GM19351 (cell line): ENCODE measurements around the gene CCDC152.

Source experiments
- ATAC-seq: cut with Tn5 transposase; IDR thresholded peaks from one replicate; pipeline ENCODE4 v1.9.1; 2021; ENCODE audit warnings: mild to moderate bottlenecking, moderate library complexity; ENCODE audit not compliant: unreplicated experiment

CCDC152 gene

DNA sequence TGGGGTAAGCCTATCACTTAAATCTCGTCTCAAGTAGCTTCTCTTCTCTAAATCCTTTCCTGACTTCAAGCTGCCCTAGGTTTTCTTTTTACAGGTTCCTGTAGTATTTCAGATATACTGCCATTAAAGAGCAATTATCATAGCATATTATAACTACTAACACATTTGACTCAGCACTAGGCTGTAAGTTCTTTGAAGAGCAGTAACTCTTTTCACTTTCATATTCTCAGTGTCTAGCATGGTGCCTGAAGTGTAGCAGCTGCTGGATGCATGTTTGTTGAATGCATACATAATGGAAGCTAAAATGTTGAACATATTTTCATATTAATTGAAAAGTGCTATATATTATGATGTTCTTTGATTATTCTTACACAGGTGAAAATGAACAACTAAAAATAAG, 22.5 kb downstream of the CCDC152 start:
- ATAC-seq: peak; percentile 89

DNA sequence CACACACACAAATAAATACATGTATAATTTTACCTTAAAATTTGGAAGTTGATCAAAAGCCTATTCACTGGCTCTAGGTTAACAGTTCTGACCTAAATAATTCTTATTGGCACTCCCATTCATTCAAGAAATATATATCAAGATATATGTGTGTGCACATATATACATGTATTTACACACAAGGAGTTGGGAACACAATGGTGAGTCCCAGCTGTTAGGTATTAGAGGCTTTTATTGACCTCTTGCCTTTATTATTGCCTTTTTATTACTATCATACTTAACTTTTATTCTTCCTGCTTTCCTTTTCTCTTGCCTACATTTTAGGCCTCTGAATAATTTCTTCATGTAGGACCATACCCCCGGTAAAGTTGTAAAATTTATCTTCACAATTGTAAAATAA, 25.0 kb downstream of the CCDC152 start:
- no peak for ATAC-seq

DNA sequence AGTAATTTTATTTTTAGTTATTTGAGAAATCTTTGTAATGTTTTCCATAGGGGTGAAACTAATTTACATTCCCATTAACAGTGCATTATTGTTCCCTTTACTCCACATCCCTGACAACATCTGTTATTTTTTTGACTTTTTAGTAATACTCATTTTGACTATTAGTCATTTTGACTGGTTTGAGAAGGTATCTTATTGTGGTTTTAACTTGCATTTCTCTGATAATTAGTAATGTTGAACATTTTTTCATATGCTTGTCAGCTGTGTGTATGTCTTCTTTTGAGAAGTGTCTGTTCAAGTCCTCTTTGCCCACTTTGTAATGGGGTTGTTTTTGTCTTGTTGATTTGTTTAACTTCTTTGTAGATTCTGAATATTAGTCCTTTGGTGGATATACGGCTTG, 27.5 kb downstream of the CCDC152 start:
- no peak for ATAC-seq

DNA sequence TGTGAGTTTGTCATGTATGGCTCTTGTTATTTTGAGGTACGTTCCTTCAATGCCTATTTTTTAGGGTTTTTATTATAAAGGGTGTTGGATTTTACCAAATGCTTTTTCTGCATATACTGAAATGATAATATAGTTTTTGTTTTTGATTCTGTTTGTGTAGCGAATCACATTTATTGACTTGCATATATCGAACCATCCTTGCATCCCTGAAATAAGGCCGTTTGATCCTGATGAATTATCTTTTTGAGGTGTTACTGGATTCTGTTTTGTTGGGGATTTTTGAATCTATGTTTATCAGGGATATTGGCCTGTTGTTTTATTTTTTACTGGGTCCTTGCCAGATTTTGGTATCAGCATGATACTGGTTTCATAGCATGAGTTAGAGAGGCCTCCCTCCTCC, 29.1 kb downstream of the CCDC152 start:
- no peak for ATAC-seq

DNA sequence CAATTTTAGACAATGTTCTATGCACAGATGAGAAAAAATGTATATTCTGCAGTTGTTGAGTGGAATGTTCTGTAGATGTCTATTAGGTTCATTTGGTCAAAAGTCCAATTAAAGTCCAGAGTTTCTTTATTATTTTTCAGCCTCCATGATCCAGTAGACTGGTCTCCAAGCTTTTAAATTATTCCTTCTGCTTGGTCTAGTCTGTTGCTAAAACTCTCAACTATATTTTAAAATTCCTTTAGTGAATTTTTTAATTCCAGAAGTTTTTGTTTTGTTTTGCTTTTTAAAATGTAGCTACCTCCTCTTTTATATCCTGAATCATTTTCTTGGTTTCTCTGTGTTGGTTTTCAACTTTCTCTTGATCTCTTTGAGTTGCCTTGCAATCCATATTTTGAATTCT, 30.5 kb downstream of the CCDC152 start:
- ATAC-seq: no peak

DNA sequence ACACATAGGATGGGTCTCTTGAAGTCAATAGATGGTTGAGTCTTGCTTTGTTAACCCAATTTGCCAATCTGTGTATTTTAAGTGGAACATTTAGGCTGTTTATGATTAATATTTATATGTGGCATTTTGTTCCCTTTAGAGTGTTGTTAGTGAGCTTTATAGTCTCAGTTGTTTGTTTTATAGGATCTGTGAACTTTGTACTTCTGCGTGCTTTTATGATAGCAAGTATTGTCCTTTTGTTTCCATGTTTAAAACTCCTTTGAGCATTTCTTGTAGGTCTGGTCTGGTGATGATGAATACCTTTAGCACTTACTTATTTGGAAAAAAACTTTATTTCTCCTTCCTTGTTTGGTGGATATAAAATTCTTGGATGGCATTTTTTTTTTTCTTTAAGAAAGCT, 31.2 kb downstream of the CCDC152 start:
- no peak for ATAC-seq

DNA sequence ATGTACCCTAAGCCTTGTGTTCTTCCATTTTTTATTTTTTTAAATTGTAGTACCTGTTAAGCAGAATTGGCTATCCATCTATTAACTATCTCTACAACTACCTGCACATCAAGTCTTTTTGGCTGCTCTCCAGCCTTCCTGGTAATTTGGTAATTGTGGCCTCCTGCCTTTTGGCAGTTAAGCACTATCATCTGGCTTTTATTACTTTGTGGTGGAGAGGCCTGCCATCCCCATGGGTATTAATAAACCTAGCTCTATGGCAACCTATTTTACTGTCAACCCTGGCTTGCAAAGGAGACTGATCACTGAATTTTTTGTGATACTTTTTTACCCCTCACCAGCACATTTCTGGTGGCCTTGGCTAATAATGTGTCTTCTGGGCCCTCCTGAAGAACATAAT, 34.5 kb downstream of the CCDC152 start:
- no peak for ATAC-seq

DNA sequence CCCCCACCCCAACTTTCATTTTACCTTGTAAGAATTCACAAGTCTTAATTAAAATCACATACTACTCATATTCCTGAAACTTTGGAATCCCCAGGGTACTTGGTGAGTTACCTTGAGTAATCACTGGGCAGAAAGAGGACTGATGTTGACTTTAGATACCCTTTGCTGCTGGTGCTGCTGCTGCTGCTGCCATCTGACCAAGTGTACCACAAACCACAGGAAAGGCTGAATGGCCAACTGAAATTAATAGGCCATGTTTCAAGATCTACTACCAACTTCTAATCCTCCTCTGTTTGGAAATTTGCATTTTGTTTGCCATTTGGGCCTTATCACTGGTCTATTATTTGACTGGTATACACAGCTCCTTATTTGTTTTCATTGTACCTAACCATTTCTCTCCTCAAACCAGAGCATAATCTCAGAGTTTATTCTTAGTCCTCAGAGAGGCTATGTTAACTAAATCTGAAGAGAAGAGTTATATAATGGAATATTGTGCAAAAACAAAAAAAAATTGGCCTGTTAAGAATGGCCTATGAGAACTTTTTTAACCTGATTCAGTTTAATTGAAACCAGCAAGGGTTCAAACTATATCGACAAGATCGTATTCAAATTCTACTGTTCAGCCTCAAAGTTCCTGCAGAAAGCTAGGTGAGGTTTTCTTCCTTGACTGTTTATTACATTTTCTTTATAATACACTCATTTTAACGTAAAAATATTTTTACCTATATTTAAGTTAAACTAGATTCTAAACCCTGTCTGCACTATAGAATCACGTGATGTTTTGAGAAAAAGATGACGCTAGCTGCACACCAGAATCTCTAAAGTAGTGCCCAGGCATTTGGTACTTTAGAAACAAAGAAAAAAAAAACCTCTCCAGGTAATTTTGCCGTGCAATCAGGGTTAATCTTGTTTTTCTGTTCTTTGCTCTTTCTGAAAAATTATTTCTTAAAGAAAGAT, 41.9 kb downstream of the CCDC152 start:
- ATAC-seq: no peak

DNA sequence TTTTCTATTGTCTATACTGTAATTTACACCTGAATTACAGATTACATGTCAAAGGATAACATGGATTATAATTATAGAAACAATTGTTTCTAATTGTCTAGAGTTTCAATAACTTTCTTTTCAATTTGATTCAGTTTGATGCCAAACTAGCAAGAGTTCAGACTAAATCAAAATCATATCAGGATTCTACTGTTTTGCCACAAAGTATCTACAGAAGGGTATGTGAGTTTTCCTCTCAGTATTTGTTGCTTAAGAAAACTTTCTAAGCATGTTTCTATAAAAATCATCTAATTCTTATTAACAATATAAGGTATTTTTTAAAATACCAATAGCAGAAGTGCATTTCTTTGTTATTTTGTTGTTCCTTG, 42.6 kb downstream of the CCDC152 start:
- ATAC-seq: no peak

DNA sequence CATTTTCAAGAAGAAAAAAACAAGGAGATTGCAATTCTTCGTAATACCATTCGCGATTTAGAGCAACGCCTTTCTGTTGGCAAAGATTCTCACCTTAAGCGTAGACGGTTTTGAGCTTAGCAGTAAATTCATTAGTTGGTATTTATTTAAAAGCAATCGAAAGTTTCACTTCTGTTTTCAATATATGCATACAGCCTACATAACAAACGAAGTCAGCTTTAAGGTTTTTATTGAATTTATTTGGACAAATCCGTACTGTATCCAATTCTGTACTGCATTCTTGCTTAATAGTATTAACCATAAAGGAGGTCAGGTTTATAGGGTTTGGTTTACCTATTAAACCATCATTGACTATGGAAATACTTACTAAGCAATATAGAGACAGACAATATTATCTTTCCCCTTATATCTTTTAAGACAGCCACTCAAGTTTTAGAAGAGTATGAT, 43.1 kb downstream of the CCDC152 start:
- no peak for ATAC-seq

DNA sequence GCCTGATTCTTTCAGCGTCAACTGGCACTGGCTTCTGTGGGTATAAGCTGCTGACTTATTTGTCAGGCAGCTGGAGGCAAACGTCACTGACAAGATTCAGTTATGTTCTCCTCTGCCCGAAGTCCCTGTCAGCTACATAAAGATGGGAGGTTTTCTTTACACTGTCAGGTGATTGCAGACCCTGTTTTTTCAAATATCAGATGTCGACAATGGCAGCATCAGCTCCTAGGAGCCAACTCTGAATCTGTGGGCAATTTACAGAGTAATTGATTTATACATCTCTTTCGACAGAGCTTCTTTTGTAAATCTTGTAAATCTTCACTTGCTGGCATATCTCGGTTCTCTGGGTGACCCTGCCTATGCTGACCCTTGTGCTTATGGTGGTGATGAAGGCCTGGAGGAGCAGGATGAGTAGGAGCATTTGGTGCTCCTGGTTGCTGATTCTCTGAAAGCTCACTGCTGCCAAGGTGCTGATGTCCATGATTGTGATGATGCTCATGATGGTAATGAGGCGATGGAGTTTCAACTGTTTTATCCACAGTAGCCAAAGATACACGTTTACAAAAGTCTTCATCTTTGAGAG, 44.2 kb downstream of the CCDC152 start:
- no peak for ATAC-seq

DNA sequence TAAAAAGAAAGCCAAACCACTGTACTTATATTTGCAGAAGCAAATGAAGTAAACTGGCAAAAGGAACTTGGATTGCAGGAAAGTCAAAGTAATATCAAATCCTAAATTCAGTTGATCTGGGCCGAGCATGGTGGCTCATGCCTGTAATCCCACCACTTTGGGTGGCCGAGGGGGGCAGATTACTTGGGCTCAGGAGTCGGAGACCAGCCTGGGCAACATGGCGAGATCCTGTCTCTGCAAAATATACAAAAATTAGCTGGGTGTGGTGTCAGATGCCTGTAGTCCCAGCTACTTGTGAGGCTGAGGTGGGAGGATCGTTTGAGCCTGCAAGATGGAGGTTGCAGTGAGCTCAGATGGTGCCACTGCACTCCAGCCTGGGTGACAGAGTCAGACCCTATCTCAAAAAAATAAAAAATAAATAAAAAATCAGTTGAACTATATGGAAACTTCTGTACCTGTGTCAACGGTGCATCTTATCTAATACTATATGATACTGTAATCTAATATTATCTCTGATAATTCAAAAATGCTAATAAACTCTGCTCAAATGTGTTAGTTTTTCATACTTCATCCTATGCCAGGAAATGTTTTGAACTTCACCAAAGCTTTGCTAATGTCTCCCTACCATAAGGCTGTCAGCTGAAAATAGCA, 45.0 kb downstream of the CCDC152 start:
- no peak for ATAC-seq

DNA sequence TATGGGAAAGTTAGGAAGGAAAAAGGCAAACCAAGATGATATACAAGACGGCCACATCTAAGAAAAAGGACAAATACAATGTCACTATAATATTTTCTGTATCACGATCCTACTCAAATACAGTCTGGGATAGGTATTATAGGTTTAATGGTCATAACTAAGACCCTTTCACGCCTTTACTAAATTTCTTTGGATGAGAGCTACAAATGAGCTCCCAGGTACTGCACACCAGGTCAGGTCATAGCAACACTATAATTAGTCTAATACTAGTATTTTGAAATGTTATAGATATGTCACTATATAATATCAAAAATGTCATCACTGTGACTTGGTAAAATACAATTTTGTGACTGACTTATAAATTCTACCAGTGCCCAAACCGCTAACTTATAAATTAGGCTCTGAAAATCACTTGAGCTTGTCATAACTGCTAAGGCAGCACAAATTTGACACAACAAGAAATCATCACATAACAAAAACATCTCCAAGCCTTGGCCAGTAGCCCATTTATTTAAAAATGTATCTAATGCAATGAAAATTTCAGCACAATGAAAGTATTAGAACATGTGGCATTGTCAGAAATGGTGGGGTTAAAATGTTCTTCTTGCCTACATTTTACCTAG, 48.2 kb downstream of the CCDC152 start:
- ATAC-seq: no peak

DNA sequence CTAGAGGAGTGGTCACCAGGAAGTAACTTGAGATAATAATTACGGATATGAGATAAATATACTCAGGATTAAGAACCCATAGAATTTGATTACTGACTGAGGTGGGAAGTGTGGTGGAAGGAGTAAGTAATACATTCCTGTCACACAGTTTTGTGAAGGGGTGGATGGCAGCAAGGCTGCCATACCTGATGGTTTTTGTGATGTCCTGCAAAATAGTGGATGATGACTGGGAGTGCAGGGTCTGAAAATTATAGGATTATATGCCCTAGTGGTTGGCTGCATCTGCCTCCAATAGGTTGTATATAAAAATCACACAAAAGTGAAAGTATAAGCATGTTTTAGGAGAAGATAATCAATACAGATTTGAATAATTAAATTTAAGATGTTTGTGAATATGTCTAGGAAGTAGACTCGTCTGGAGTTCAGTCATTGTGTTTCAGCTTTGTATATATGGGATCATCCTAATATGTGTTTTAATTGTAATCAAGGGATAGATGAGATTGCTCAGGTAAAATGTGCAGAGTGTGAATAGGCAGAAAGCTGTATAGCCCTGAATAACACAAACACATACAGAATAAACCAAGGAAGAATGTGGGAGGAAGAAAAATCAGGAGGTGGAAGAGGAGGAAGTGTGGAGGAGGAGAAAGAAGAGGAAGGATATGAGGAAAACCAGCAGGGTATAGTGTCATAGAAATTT, 49.5 kb downstream of the CCDC152 start:
- no peak for ATAC-seq

DNA sequence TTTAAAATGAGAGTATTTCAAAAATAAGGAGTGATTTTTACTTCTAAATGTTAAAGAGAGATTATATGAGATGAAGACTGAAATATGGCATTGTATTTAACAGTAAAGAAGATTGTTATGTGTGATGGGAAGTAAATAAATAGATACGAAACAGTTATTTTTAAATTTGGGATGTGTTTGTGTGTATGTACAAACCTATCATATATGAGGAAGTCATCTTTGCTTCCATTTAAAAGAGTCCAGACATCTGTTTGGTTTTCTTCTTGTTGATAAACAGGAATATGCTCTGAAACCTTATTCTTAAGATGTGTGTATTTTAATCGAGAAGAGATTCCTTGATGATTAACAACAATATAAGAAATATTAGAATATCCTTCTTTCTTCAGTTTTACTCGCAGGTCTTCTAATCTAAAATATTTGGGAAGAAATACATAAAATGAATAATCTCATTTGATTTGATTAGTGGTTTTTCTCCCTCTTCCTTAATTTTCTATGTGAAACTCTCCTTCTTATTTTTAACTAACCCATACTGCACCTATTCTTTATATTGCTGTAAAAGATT, 50.2 kb downstream of the CCDC152 start:
- ATAC-seq: no peak

DNA sequence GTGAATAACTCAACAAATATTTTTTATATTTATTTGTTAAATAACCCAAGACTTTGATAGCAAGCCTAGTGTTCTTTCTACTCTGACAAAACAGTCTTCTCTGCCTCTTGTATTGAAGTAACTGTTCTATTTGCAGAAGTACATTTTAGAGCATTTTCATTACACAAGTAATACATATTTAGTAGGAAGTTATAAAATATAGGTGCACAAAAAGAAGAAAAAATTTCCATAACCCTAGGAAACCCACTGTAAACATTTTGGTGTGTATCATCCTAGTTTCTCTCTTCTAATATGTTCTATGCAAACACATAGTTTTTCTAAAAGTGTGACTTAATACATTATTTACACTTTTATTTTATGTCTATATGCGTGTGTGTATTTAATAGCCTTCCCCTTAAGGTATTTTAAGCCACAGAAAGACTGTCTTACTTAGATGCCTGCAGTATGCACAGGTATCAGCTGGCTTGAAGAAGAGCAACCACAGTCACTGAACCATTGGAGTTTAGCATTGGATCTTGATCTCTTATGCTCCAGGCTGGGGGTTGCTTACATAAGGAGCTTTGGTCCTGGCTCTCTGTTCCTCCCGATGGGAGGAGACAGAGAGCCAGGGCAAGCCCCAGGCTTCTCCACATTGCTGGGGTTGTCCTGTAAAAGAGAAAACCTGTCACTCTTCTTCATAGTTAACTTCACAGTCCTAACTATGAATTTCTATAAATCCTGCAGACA, 51.3 kb downstream of the CCDC152 start:
- no peak for ATAC-seq

DNA sequence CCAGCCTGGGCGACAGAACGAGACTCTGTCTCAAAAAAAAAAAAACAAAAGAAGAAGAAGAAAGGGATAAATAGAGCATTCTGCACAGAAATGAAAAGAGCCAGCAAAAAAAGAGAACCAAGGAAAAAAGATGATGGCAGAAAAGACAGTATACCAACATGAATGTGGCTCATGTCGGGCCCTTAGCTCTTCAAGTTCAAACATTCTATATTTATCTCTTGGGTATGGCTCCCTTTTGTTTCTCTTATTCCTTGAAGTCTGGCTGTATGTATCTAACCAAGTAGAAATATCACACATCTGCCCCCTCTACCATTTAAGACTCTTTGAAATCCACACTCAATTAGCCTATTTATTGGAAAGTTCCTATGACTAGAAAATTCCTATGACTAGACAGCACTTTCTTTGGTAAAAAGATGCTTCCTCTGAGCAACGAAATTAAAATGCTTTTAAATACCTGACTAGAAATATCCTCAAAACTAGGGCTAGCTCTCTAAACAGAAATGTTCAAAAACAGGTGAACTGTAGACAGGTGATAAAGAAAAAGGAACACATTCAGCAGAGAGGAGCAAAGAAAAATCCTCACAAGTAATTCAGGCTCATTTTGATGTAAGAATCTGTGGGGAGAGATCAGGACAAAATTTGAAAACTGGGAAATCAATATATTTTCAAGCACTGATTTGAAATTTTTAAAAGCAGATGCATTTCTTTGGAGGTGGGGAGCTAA, 52.4 kb downstream of the CCDC152 start:
- ATAC-seq: no peak

DNA sequence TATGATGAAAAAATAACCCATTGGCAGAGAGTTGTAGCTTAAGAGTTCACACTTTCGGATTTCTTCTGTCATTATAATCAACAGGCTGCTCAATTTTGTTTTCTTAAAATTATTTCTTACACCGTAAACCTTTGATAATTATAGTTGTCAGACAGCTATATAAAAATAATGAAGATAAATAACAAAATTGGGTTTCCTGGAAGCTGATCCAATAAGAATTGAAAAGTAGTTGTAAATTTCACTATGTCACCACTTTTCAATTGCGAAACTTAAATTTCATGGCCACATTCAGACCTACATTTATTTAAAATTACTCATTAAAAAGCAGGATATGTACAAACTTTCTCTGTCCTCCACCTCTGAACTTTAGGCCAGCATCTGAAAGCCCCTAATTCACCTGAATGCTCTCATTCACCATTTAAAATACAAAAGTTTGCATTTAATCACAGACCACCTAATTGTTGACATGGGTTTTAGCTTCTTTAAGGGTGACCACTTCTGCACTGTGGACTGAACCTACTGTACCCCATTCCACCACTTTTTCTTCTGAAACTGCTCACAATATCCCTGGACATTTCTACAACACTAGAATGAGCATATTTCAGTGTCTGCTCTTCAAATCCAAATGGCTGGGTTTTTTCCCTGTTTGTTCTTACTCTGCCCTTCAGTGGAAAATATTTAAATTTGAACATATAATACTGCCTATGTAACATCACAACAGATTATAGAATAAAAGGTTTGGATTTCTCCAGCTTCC, 54.4 kb downstream of the CCDC152 start:
- ATAC-seq: no peak
